HUES64 (cell line): ENCODE data around the gene KDM3A.

Experiments used
- H3K27ac ChIP-seq: 2 replicates; pipeline ENCODE4 v1.7.0; 2013; ENCODE audit warnings: low read depth, low read length, inconsistent platforms
- H3K27me3 ChIP-seq: 2 replicates; pipeline ENCODE4 v1.6.1; 2013; ENCODE audit warnings: mild to moderate bottlenecking, low read length; ENCODE audit not compliant: insufficient read depth
- H3K36me3 ChIP-seq: 2 replicates; pipeline ENCODE4 v1.6.1; 2013; ENCODE audit warnings: mild to moderate bottlenecking, low read length; ENCODE audit not compliant: insufficient read depth
- H3K4me1 ChIP-seq: 2 replicates; pipeline ENCODE4 v1.6.1; 2013; ENCODE audit warnings: mild to moderate bottlenecking, low read length, moderate library complexity; ENCODE audit not compliant: insufficient read depth
- H3K4me3 ChIP-seq: 2 replicates; pipeline ENCODE4 v1.5.1; 2013; ENCODE audit warnings: mild to moderate bottlenecking, low read length, moderate library complexity
- H3K9ac ChIP-seq: 2 replicates; pipeline ENCODE4 v1.6.1; 2013; ENCODE audit warnings: mild to moderate bottlenecking, low read depth, low read length
- H3K9me3 ChIP-seq: 2 replicates; pipeline ENCODE4 v1.6.1; 2013; ENCODE audit warnings: low read depth, low read length; ENCODE audit not compliant: insufficient read depth
- WGBS: fragments of 150-250, 120-280 bp; methylation state at CpG from one replicate; pipeline ENCODE4 v1.1.7; 2013; ENCODE audit warnings: missing lambda C conversion rate; 5-methylcytosine and 5-hydroxymethylcytosine counted together

Gene KDM3A

GRCh38 chr2:86434290-86434689 lies 6.9 kb upstream of the KDM3A start:
- H3K4me1 ChIP-seq: no peaks in the 10 kb centered on the region
- peaks cover 28% of the 10 kb centered on the region for H3K9me3 ChIP-seq
- no peaks in the 10 kb centered on the region for H3K36me3 ChIP-seq
- H3K4me3 ChIP-seq: no peak overlapping the region
- no peak overlapping the region for H3K9ac ChIP-seq
- H3K27me3 ChIP-seq: peaks cover 3% of the 10 kb centered on the region
- no peak overlapping the region for H3K27ac ChIP-seq

GRCh38 chr2:86435531-86435930 lies 5.6 kb upstream of the KDM3A start:
- Histone ChIP-seq H3K4me1 (no peaks in the 10 kb centered on the region), H3K4me3 (no peak overlapping the region), H3K36me3 (no peaks in the 10 kb centered on the region), H3K27me3 (peaks cover 3% of the 10 kb centered on the region), H3K27ac (no peak overlapping the region), H3K9me3 (peaks cover 39% of the 10 kb centered on the region), H3K9ac (no peak overlapping the region)
- 92% methylated on average over 2 of the region's 4 CpGs for WGBS

GRCh38 chr2:86436328-86436727 lies 4.8 kb upstream of the KDM3A start:
- Histone ChIP-seq H3K4me3 (no peak overlapping the region), H3K36me3 (no peaks in the 10 kb centered on the region), H3K4me1 (no peaks in the 10 kb centered on the region), H3K27ac (no peak overlapping the region), H3K27me3 (peaks cover 3% of the 10 kb centered on the region), H3K9ac (no peak overlapping the region), H3K9me3 (peaks cover 39% of the 10 kb centered on the region)

GRCh38 chr2:86439879-86440630 lies 1.1 kb upstream of the KDM3A start:
- Histone ChIP-seq H3K4me3 (no peak overlapping the region; the same call in 1 of the 2 replicates), H3K9me3 (peaks cover 39% of the 10 kb centered on the region), H3K9ac (0 out of 2 replicates have a peak overlapping the region, but pooled peaks have one; percentile 80), H3K36me3 (peaks cover 13% of the 10 kb centered on the region), H3K27ac (peak overlapping the region; percentile 98; the same call in 1 of the 2 replicates), H3K27me3 (no peaks in the 10 kb centered on the region; the same call in 1 of the 2 replicates), H3K4me1 (0 out of 2 replicates have a peak, but pooled peaks cover 6% of the 10 kb centered on the region)
- 100% methylated on average over 1 of the region's 3 CpGs for WGBS

- Histone ChIP-seq H3K36me3 (peaks cover 25% of the 10 kb centered on the region), H3K4me1 (0 out of 2 replicates have a peak, but pooled peaks cover 6% of the 10 kb centered on the region), H3K27ac (peak overlapping the region; percentile 74; the same call in 1 of the 2 replicates), H3K9me3 (peaks cover 39% of the 10 kb centered on the region), H3K4me3 (peak overlapping the region; percentile 76), H3K9ac (peak overlapping the region; percentile 49; the same call in 1 of the 2 replicates), H3K27me3 (no peaks in the 10 kb centered on the region)
- WGBS: under 1% methylated on average over 47 of the region's 59 CpGs
These were observed 266 bp downstream of the KDM3A start for GRCh38 chr2:86441392-86441881.

- H3K9me3 ChIP-seq: peaks cover 34% of the 10 kb centered on the region
- peak overlapping the region; percentile 76 for H3K4me3 ChIP-seq
- peak overlapping the region; percentile 13; the same call in 1 of the 2 replicates for H3K27ac ChIP-seq
- peak overlapping the region; percentile 50; the same call in 1 of the 2 replicates for H3K9ac ChIP-seq
- H3K36me3 ChIP-seq: peaks cover 26% of the 10 kb centered on the region
- WGBS: 1% methylated on average over 49 of the region's 53 CpGs
- H3K4me1 ChIP-seq: 0 out of 2 replicates have a peak, but pooled peaks cover 6% of the 10 kb centered on the region
- H3K27me3 ChIP-seq: no peaks in the 10 kb centered on the region
These were observed 891 bp downstream of the KDM3A start for GRCh38 chr2:86441882-86442641.

GRCh38 chr2:86442642-86443005 lies 1.5 kb downstream of the KDM3A start:
- Histone ChIP-seq H3K36me3 (peaks cover 30% of the 10 kb centered on the region), H3K4me3 (peak overlapping the region; percentile 76), H3K27ac (no peak overlapping the region), H3K4me1 (0 out of 2 replicates have a peak, but pooled peaks cover 6% of the 10 kb centered on the region), H3K9ac (peak overlapping the region; percentile 50; the same call in 1 of the 2 replicates), H3K27me3 (no peaks in the 10 kb centered on the region), H3K9me3 (peaks cover 28% of the 10 kb centered on the region)
- 29% methylated on average over 4 of the region's 5 CpGs for WGBS

GRCh38 chr2:86443631-86444350 lies 2.6 kb downstream of the KDM3A start:
- H3K4me1 ChIP-seq: peaks cover 16% of the 10 kb centered on the region; the same call in 1 of the 2 replicates
- no peaks in the 10 kb centered on the region for H3K27me3 ChIP-seq
- no peak overlapping the region for H3K9ac ChIP-seq
- 98% methylated on average over 6 of the region's 7 CpGs for WGBS
- no peak overlapping the region for H3K27ac ChIP-seq
- peaks cover 37% of the 10 kb centered on the region for H3K36me3 ChIP-seq
- peaks cover 16% of the 10 kb centered on the region for H3K9me3 ChIP-seq
- no peak overlapping the region for H3K4me3 ChIP-seq

GRCh38 chr2:86445436-86445835 lies 4.3 kb downstream of the KDM3A start:
- Histone ChIP-seq H3K36me3 (peaks cover 46% of the 10 kb centered on the region), H3K9ac (no peak overlapping the region), H3K9me3 (no peaks in the 10 kb centered on the region), H3K27ac (no peak overlapping the region), H3K4me3 (no peak overlapping the region), H3K4me1 (peaks cover 18% of the 10 kb centered on the region; the same call in 1 of the 2 replicates), H3K27me3 (no peaks in the 10 kb centered on the region)
- WGBS: 95% methylated on average over 4 of the region's 4 CpGs

- WGBS: 95% methylated on average over 1 of the region's 2 CpGs
- H3K27ac ChIP-seq: no peak overlapping the region
- no peak overlapping the region for H3K9ac ChIP-seq
- peaks cover 52% of the 10 kb centered on the region for H3K36me3 ChIP-seq
- H3K9me3 ChIP-seq: no peaks in the 10 kb centered on the region
- H3K4me1 ChIP-seq: peaks cover 18% of the 10 kb centered on the region; the same call in 1 of the 2 replicates
- no peaks in the 10 kb centered on the region for H3K27me3 ChIP-seq
- no peak overlapping the region for H3K4me3 ChIP-seq
These were observed 4.9 kb downstream of the KDM3A start for GRCh38 chr2:86446060-86446459.
